ENCODE data around the gene KCNA5.

KCNA5 gene

GRCh38 chr12:5033883-5034282, 9.8 kb upstream of the KCNA5 start:
- DNase-seq (ENCODE audit: low read depth): no peak
- no peak overlapping the region for H3K4me3 ChIP-seq (replicated peaks; ENCODE audit: low read depth, low read length)
- no peak for TF ChIP-seq CTCF (IDR thresholded peaks at IDR 0.05; ENCODE audit: low read length, missing control alignments)

GRCh38 chr12:5034603-5035002, 9.1 kb upstream of the KCNA5 start:
- no peak for DNase-seq (ENCODE audit: low read depth)
- no peak for TF ChIP-seq CTCF (IDR thresholded peaks at IDR 0.05; ENCODE audit: low read length, missing control alignments)
- H3K4me3 ChIP-seq (replicated peaks; ENCODE audit: low read depth, low read length): no peak overlapping the region

- TF ChIP-seq CTCF (IDR thresholded peaks at IDR 0.05; ENCODE audit: low read length, missing control alignments): no peak
- no peak overlapping the region for H3K4me3 ChIP-seq (replicated peaks; ENCODE audit: low read depth, low read length)
- no peak for DNase-seq (ENCODE audit: low read depth)
Measured at GRCh38 chr12:5035618-5036017, 8.1 kb upstream of the KCNA5 start.

GRCh38 chr12:5036031-5036430, 7.6 kb upstream of the KCNA5 start:
- no peak for TF ChIP-seq CTCF (IDR thresholded peaks at IDR 0.05; ENCODE audit: low read length, missing control alignments)
- DNase-seq (ENCODE audit: low read depth): no peak
- no peak overlapping the region for H3K4me3 ChIP-seq (replicated peaks; ENCODE audit: low read depth, low read length)

GRCh38 chr12:5037795-5038357, 5.8 kb upstream of the KCNA5 start:
- TF ChIP-seq CTCF (IDR thresholded peaks at IDR 0.05; ENCODE audit: low read length, missing control alignments): no peak
- DNase-seq (ENCODE audit: low read depth): no peak
- no peak overlapping the region for H3K4me3 ChIP-seq (replicated peaks; ENCODE audit: low read depth, low read length)

GRCh38 chr12:5038781-5039311, 4.8 kb upstream of the KCNA5 start:
- H3K4me3 ChIP-seq (replicated peaks; ENCODE audit: low read depth, low read length): no peak overlapping the region
- no peak for DNase-seq (ENCODE audit: low read depth)
- no peak for TF ChIP-seq CTCF (IDR thresholded peaks at IDR 0.05; ENCODE audit: low read length, missing control alignments)

GRCh38 chr12:5039815-5040214, 3.9 kb upstream of the KCNA5 start:
- no peak overlapping the region for H3K4me3 ChIP-seq (replicated peaks; ENCODE audit: low read depth, low read length)
- TF ChIP-seq CTCF (IDR thresholded peaks at IDR 0.05; ENCODE audit: low read length, missing control alignments): no peak
- no peak for DNase-seq (ENCODE audit: low read depth)

Measured in fibroblast of pulmonary artery (primary cell).